CD14-positive monocyte (primary cell): ENCODE data around the gene ZGLP1. TPM values are rescaled to one million over a fixed set of nuclear protein-coding genes. Genes with fewer than 3 reads are reported as not detected.

Experiments
- DNase-seq, 3 donors: peaks; one replicate each; pipeline ENCODE4 v3.0.0-alpha.2; 2011 to 2022
- H2AFZ ChIP-seq: 2 replicates; pipeline ENCODE4 v1.6.0; 2012; ENCODE audit warnings: mild to moderate bottlenecking, low read depth, low read length, inconsistent platforms; ENCODE audit not compliant: insufficient read depth, poor library complexity, severe bottlenecking
- H3K27ac ChIP-seq, 2 donors: 1 replicate in 1 of 2; 2 replicates in 1 of 2; pipeline ENCODE4 v1.5.1; 2012 to 2013; ENCODE audit warnings: low read length in 2 of 2, control low read depth in 1 of 2, inconsistent platforms in 1 of 2, low read depth in 1 of 2, mild to moderate bottlenecking in 1 of 2
- H3K27me3 ChIP-seq, 2 donors: one replicate each; pipeline versions ENCODE4 v1.6.0 to v1.6.1; 2011 to 2013; ENCODE audit warnings: low read length in 2 of 2; ENCODE audit not compliant: control insufficient read depth in 2 of 2, insufficient read depth in 2 of 2
- H3K36me3 ChIP-seq, 2 donors: replicated peaks in 1 of 2; 1 replicate in 1 of 2; 2 replicates in 1 of 2; pipeline versions ENCODE4 v1.5.1 to v1.6.1; 2012 to 2013; ENCODE audit warnings: low read length in 2 of 2, control low read depth in 1 of 2, inconsistent platforms in 1 of 2, mild to moderate bottlenecking in 1 of 2; ENCODE audit not compliant: insufficient read depth in 2 of 2, control insufficient read depth in 1 of 2
- H3K4me1 ChIP-seq, 2 donors: 1 replicate in 1 of 2; 2 replicates in 1 of 2; pipeline versions ENCODE4 v1.5.1 to v1.6.1; 2012 to 2013; ENCODE audit warnings: low read length in 2 of 2, control low read depth in 1 of 2, inconsistent platforms in 1 of 2, mild to moderate bottlenecking in 1 of 2, moderate library complexity in 1 of 2; ENCODE audit not compliant: insufficient read depth in 2 of 2, control insufficient read depth in 1 of 2
- H3K4me2 ChIP-seq: replicated peaks from 2 replicates; pipeline ENCODE3; 2012; ENCODE audit warnings: low read length, moderate library complexity, mild to moderate bottlenecking; ENCODE audit not compliant: poor library complexity, severe bottlenecking; ENCODE audit errors: extremely low read depth
- H3K4me3 ChIP-seq, 3 experiments: fragments of 200-600 bp in 1 of 3; sonication (generic) in 1 of 3; replicated peaks in 1 of 3; 1 replicate in 2 of 3; 2 replicates in 1 of 3; pipeline ENCODE4 v1.5.1; 2011 to 2013; ENCODE audit warnings: low read length in 3 of 3, mild to moderate bottlenecking in 3 of 3, control low read depth in 2 of 3, low read depth in 2 of 3, inconsistent platforms in 1 of 3, moderate library complexity in 1 of 3
- H3K79me2 ChIP-seq: 2 replicates; pipeline ENCODE4 v1.6.0; 2012; ENCODE audit warnings: mild to moderate bottlenecking, control low read depth, inconsistent platforms, low read length, moderate library complexity; ENCODE audit not compliant: insufficient read depth
- H3K9ac ChIP-seq: 2 replicates; pipeline ENCODE4 v1.6.0; 2017; ENCODE audit warnings: low read length, mild to moderate bottlenecking; ENCODE audit not compliant: insufficient read depth, poor library complexity, severe bottlenecking
- H3K9me3 ChIP-seq, 2 donors: replicated peaks in 1 of 2; 1 replicate in 1 of 2; 2 replicates in 1 of 2; pipeline versions ENCODE4 v1.5.1 to v1.6.1; 2012 to 2013; ENCODE audit warnings: low read length in 2 of 2, control low read depth in 1 of 2; ENCODE audit not compliant: control insufficient read depth in 1 of 2, insufficient read depth in 1 of 2
- H4K20me1 ChIP-seq: 2 replicates; pipeline ENCODE4 v1.6.0; 2012; ENCODE audit warnings: mild to moderate bottlenecking, low read length, control low read depth, moderate library complexity; ENCODE audit not compliant: insufficient read depth
- H3K27ac Mint-ChIP-seq, 7 donors: one replicate each; pipeline ENCODE4 v1.8.0; 2020; ENCODE audit warnings: mild to moderate bottlenecking in 7 of 7, mixed read lengths in 7 of 7, moderate library complexity in 6 of 7, inconsistent platforms in 2 of 7
- H3K27me3 Mint-ChIP-seq, 3 donors: one replicate each; pipeline ENCODE4 v1.8.0; 2021 to 2022; ENCODE audit warnings: low read depth in 3 of 3, mild to moderate bottlenecking in 3 of 3, mixed read lengths in 3 of 3, moderate library complexity in 3 of 3, inconsistent platforms in 1 of 3
- H3K36me3 Mint-ChIP-seq, 2 donors: one replicate each; pipeline ENCODE4 v1.8.0; 2020; ENCODE audit warnings: mixed read lengths in 2 of 2, inconsistent platforms in 1 of 2, mild to moderate bottlenecking in 1 of 2
- H3K4me1 Mint-ChIP-seq: one replicate; pipeline ENCODE4 v1.8.0; 2020; ENCODE audit warnings: mild to moderate bottlenecking, mixed read lengths
- H3K4me3 Mint-ChIP-seq, 2 donors: one replicate each; pipeline ENCODE4 v1.8.0; 2020; ENCODE audit warnings: mild to moderate bottlenecking in 2 of 2, mixed read lengths in 2 of 2, moderate library complexity in 1 of 2
- H3K9me3 Mint-ChIP-seq, 7 donors: one replicate each; pipeline ENCODE4 v1.8.0; 2020 to 2022; ENCODE audit warnings: mixed read lengths in 7 of 7, mild to moderate bottlenecking in 6 of 7, moderate library complexity in 6 of 7, inconsistent platforms in 2 of 7
- CTCF ChIP-seq: fragments of 200-600 bp; IDR thresholded peaks from one replicate; pipeline ENCODE4 v1.8.0; 2022; ENCODE audit warnings: antibody characterized with exemption, mild to moderate bottlenecking
- WGBS: methylation state at CpG from one replicate; pipeline ENCODE4 v1.1.5; 2013; ENCODE audit warnings: missing lambda C conversion rate; ENCODE audit not compliant: insufficient coverage; 5-methylcytosine and 5-hydroxymethylcytosine counted together
- intact Hi-C, 2 donors: fragments of 100-400 bp; cut with micrococcal nuclease; formaldehyde crosslinking; loops; one replicate each; pipeline versions ENCODE4 v1.15.0 to v1.15.1; 2023
- polyA plus RNA-seq, 3 donors: library from polyadenylated mRNA; depleted of rRNA in 1 of 3; unstranded in 2 of 3; stranded (reverse) in 1 of 3; fragments of 300-500 nt in 2 of 3; fragments of >200 nt in 1 of 3; fragmentation: Illumina TruSeq in 2 of 3; gene quantifications; 1 replicate in 2 of 3; 2 replicates in 1 of 3; pipeline ENCODE4 v1.2.3, GENCODE V29; 2012 to 2021

Gene ZGLP1
- polyA plus RNA-seq, 3 donors, result 3.5 to 11.7 (median 9.4) TPM

- no peak overlapping the region for H3K4me3 ChIP-seq
- H2AFZ ChIP-seq, result no peak overlapping the region
- peaks cover 4 to 25% of the 10 kb centered on the region in 2 donors for H3K27me3 ChIP-seq
- Mint-ChIP-seq H3K4me1 (peaks cover 49% of the 10 kb centered on the region), H3K4me3 (no peak overlapping the region), H3K27ac (peak overlapping the region in 2 of 7 donors; percentile 37 to 40), H3K27me3 (peaks cover 21 to 31% (median 27%) of the 10 kb centered on the region in 3 donors), H3K9me3 (peaks cover 0 to 19% (median 5%) of the 10 kb centered on the region in 7 donors), H3K36me3 (peaks cover 59 to 71% of the 10 kb centered on the region in 2 donors)
- peaks cover 67% of the 10 kb centered on the region for H4K20me1 ChIP-seq
- intact Hi-C loops, result no loop called here
- no peak overlapping the region for H3K27ac ChIP-seq
- peaks cover 48 to 54% of the 10 kb centered on the region in 2 donors for H3K4me1 ChIP-seq
- no peak for DNase-seq
- no peak for TF ChIP-seq CTCF
- no peaks in the 10 kb centered on the region for H3K9me3 ChIP-seq
- no peak overlapping the region for H3K9ac ChIP-seq
- 97% methylated on average over 13 of the region's 13 CpGs for WGBS
- H3K36me3 ChIP-seq, result peaks cover 48 to 59% of the 10 kb centered on the region in 2 donors
- H3K79me2 ChIP-seq, result no peaks in the 10 kb centered on the region
- H3K4me2 ChIP-seq, result no peak overlapping the region
These were observed 24.7 kb downstream of the ZGLP1 start for GRCh38 chr19:10284960-10285278.

- Histone ChIP-seq H3K27me3 (peaks cover under 1 to 19% of the 10 kb centered on the region in 2 donors), H4K20me1 (peaks cover 72% of the 10 kb centered on the region), H3K79me2 (peaks cover 4% of the 10 kb centered on the region), H2AFZ (no peak overlapping the region), H3K27ac (no peak overlapping the region), H3K4me1 (peaks cover 42 to 54% of the 10 kb centered on the region in 2 donors), H3K4me3 (no peak overlapping the region), H3K36me3 (peaks cover 54 to 65% of the 10 kb centered on the region in 2 donors), H3K4me2 (no peak overlapping the region), H3K9me3 (no peaks in the 10 kb centered on the region), H3K9ac (no peak overlapping the region)
- 96% methylated on average over 30 of the region's 34 CpGs for WGBS
- no peak for TF ChIP-seq CTCF
- no peak overlapping the region for H3K4me3 Mint-ChIP-seq
- no peak for DNase-seq
- peaks cover 51% of the 10 kb centered on the region for H3K4me1 Mint-ChIP-seq
- H3K9me3 Mint-ChIP-seq, result peaks cover 0 to 16% (median 5%) of the 10 kb centered on the region in 7 donors
- peaks cover 65 to 77% of the 10 kb centered on the region in 2 donors for H3K36me3 Mint-ChIP-seq
- intact Hi-C loops, result no loop called here
- peak overlapping the region in 1 of 7 donors; percentile 14 for H3K27ac Mint-ChIP-seq
- H3K27me3 Mint-ChIP-seq, result peaks cover 15 to 25% (median 22%) of the 10 kb centered on the region in 3 donors
These were observed 25.3 kb downstream of the ZGLP1 start for GRCh38 chr19:10284065-10284959.
